Mammary epithelial cell (primary cell): Measurements from ENCODE around the gene CHST9.

Source experiments
- CTCF ChIP-seq, 2 donors: IDR thresholded peaks in 1 of 2; conservative IDR thresholded peaks in 1 of 2; 2 replicates each; pipeline ENCODE4 v1.5.1; 2011 to 2012; ENCODE audit warnings: inconsistent platforms in 2 of 2, low read length in 2 of 2, mild to moderate bottlenecking in 2 of 2, control low read depth in 1 of 2, low read depth in 1 of 2; ENCODE audit not compliant: insufficient read depth in 1 of 2; ENCODE audit errors: extremely low read depth in 1 of 2
- EZH2 ChIP-seq: IDR thresholded peaks from 2 replicates; pipeline ENCODE4 v1.6.1; 2012; ENCODE audit warnings: low read length, inconsistent platforms, borderline replicate concordance

GRCh38 chr18:27130065-27130630, 55.0 kb downstream of the CHST9 start:
- TF ChIP-seq CTCF (conservative IDR thresholded peaks at IDR 0.05 in 1 of 2, IDR thresholded peaks at IDR 0.05 in 1 of 2; ENCODE audit: extremely low read depth in 1 of 2, insufficient read depth in 1 of 2, low read depth in 1 of 2, low read length in 2 of 2) = no peak
- TF ChIP-seq EZH2 = no peak
